Tibial artery (tissue), 4 donors: ENCODE results near the gene TMEM135.

Source experiments
- DNase-seq, 2 donors: peaks; one replicate each; pipeline ENCODE4 v3.0.0-alpha.2; 2019
- H3K27ac ChIP-seq, 2 donors: fragments of 200-600 bp; sonication (generic) in 1 of 2; 1 replicate in 1 of 2; 2 replicates in 1 of 2; pipeline ENCODE4 v1.5.1; 2018 to 2019; ENCODE audit warnings: mild to moderate bottlenecking in 1 of 2
- H3K27me3 ChIP-seq, 2 donors: fragments of 200-600 bp; sonication (generic) in 1 of 2; one replicate each; pipeline versions ENCODE4 v1.5.1 to v1.6.0; 2016 to 2019
- H3K36me3 ChIP-seq, 3 donors: fragments of 200-600 bp; sonication (generic) in 2 of 3; one replicate each; pipeline ENCODE4 v1.5.1; 2016 to 2019; ENCODE audit warnings: mild to moderate bottlenecking in 2 of 3
- H3K4me1 ChIP-seq, 4 donors: fragments of 200-600 bp; sonication (generic) in 2 of 4; 1 replicate in 3 of 4; 2 replicates in 1 of 4; pipeline ENCODE4 v1.5.1; 2016 to 2019
- H3K4me3 ChIP-seq, 2 donors: fragments of 200-600 bp; sonication (generic) in 1 of 2; 1 replicate in 1 of 2; 2 replicates in 1 of 2; pipeline ENCODE4 v1.5.1; 2018 to 2019; ENCODE audit warnings: mild to moderate bottlenecking in 2 of 2
- H3K9me3 ChIP-seq, 3 donors: fragments of 200-600 bp; sonication (generic) in 1 of 3; one replicate each; pipeline ENCODE4 v1.5.1; 2016 to 2019
- CTCF ChIP-seq, 2 experiments: fragments of 200-600 bp in 1 of 2; fragments of 450-650 bp in 1 of 2; IDR thresholded peaks; one replicate each; pipeline ENCODE4 v1.5.1; 2017 to 2019; ENCODE audit warnings: antibody characterized with exemption in 2 of 2, mild to moderate bottlenecking in 1 of 2, moderate library complexity in 1 of 2
- intact Hi-C: fragments of 100-400 bp; cut with DNase I; formaldehyde crosslinking; loops from one replicate; pipeline ENCODE4 v1.15.0; 2023; ENCODE audit warnings: low total_unique reads

Gene TMEM135

DNA sequence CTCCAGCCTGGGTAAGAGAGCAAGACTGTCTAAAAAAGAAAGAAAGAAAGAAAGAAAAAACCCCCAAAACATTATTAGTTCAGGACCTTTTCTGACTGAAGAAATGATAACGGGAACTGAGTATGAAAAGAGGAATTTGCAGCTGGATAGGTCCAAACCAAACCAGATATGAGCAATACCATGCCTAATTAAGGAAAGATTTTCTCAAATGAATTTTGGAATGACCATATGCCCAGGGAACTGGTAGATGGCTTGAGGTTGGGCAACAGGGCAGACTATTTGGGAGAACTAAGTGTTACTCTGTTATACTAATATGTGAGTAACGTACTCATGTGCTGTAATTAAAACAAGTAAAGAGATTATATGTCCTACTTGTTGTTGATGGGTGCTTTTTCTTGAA, 186.1 kb downstream of the TMEM135 start:
- peak overlapping the region; percentile 38 to 53 for H3K27ac ChIP-seq
- no peak for DNase-seq
- intact Hi-C loops: no loop called here
- H3K4me3 ChIP-seq: no peak overlapping the region
- no peak for TF ChIP-seq CTCF (IDR thresholded peaks at IDR 0.05)
- H3K4me1 ChIP-seq: peaks cover 0 to 38% (median 1%) of the 10 kb centered on the region in 4 donors
- H3K9me3 ChIP-seq: no peaks in the 10 kb centered on the region
- H3K27me3 ChIP-seq: no peaks in the 10 kb centered on the region
- no peaks in the 10 kb centered on the region for H3K36me3 ChIP-seq

- Histone ChIP-seq H3K27me3 (no peaks in the 10 kb centered on the region), H3K4me3 (no peak overlapping the region), H3K4me1 (peaks cover 0 to 33% (median under 1%) of the 10 kb centered on the region in 4 donors), H3K27ac (peak overlapping the region; percentile 38 to 53), H3K9me3 (no peaks in the 10 kb centered on the region), H3K36me3 (no peaks in the 10 kb centered on the region)
- intact Hi-C loops: no loop called here
- DNase-seq: no peak
- TF ChIP-seq CTCF (IDR thresholded peaks at IDR 0.05): no peak
These were observed 186.8 kb downstream of the TMEM135 start for GRCh38 chr11:87224486-87224885.

- Histone ChIP-seq H3K27me3 (no peaks in the 10 kb centered on the region), H3K36me3 (no peaks in the 10 kb centered on the region), H3K4me3 (no peak overlapping the region), H3K9me3 (peaks cover 0 to 11% (median 8%) of the 10 kb centered on the region in 3 donors), H3K4me1 (peaks cover 0 to 8% (median 0%) of the 10 kb centered on the region in 4 donors), H3K27ac (no peak overlapping the region)
- TF ChIP-seq CTCF (IDR thresholded peaks at IDR 0.05): no peak
- intact Hi-C loops: no loop called here
- DNase-seq: no peak
These were observed 191.1 kb downstream of the TMEM135 start for GRCh38 chr11:87228820-87229219.

DNA sequence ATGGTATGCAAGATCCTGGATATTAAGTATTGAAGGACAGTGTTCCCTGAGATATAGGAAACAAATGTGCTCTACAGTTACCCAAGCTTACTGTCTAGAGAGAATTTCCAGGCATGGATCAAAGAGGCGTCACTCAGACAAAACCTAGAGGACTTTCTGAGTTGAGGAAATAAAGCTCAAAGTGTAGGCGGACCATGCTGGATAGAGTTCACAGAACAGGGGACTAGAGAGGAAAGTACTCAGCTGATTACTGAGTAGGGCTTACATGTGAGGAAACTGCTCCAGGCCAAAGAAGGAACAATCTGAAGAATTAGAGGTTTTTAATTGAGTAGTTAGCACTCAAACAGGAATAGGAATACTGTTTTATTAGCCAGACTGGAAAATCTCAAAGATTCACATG, 193.3 kb downstream of the TMEM135 start:
- Histone ChIP-seq H3K27me3 (no peaks in the 10 kb centered on the region), H3K27ac (no peak overlapping the region), H3K4me3 (no peak overlapping the region), H3K36me3 (no peaks in the 10 kb centered on the region), H3K9me3 (peaks cover 0 to 11% (median 8%) of the 10 kb centered on the region in 3 donors), H3K4me1 (peaks cover 0 to 13% (median 0%) of the 10 kb centered on the region in 4 donors)
- intact Hi-C loops: no loop called here
- no peak for DNase-seq
- no peak for TF ChIP-seq CTCF (IDR thresholded peaks at IDR 0.05)

DNA sequence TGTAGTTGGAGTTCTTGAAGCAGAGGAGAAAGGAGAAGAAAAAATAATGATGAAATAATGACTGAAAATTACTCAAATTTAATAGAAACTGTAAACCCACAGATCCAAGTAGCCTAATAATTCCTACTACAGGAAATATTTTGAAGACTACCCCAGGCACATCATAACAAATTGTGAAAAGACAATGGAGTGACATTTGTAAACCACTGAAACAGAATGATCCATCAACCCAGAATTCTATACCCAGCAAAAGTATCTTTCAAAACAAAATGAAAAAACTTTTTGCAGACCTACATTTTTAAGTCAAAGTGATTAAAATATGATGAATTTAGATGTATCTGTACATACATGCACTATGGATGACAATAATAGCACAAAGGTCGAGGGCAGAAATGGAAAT, 194.6 kb downstream of the TMEM135 start:
- Histone ChIP-seq H3K4me1 (peaks cover 0 to 26% (median 0%) of the 10 kb centered on the region in 4 donors), H3K27me3 (no peaks in the 10 kb centered on the region), H3K4me3 (no peak overlapping the region), H3K9me3 (peaks cover 0 to 11% (median 8%) of the 10 kb centered on the region in 3 donors), H3K36me3 (no peaks in the 10 kb centered on the region), H3K27ac (no peak overlapping the region)
- no peak for DNase-seq
- intact Hi-C loops: no loop called here
- no peak for TF ChIP-seq CTCF (IDR thresholded peaks at IDR 0.05)

- TF ChIP-seq CTCF (IDR thresholded peaks at IDR 0.05): no peak
These were observed 197.6 kb downstream of the TMEM135 start for GRCh38 chr11:87235366-87235765.

More at GRCh38 chr11:87235366-87235765, 197.6 kb downstream of the TMEM135 start:
- no peak for DNase-seq
- Histone ChIP-seq H3K4me3 (no peak overlapping the region), H3K27ac (peak overlapping the region in 1 of 2 donors; percentile 20), H3K4me1 (peaks cover 0 to 54% (median 2%) of the 10 kb centered on the region in 4 donors), H3K36me3 (no peaks in the 10 kb centered on the region), H3K27me3 (no peaks in the 10 kb centered on the region), H3K9me3 (peaks cover 0 to 11% (median 8%) of the 10 kb centered on the region in 3 donors)
- intact Hi-C loops: no loop called here
